ENCODE measurements around the gene VIPR2. TPM values are rescaled to one million over a fixed set of nuclear protein-coding genes. Genes with fewer than 3 reads are reported as not detected.
"Not testable (repeated sequence)": the region's sequence is repeated elsewhere in the genome, so short reads cannot be mapped to it uniquely, and the experiment has no call there.

Gene VIPR2
- total RNA-seq, 4 donors from 2014 or later = 1.8 to 3.7 (median 2.7) TPM

GRCh38 chr7:159136442-159136841 is 8.2 kb downstream of the VIPR2 start:
- intact Hi-C loops (cut with DNase I; ENCODE audit: low total_unique reads) (no loop called here), in situ Hi-C loops (cut with MboI; ENCODE audit: low pct_ligation_motif_present in 1 of 4, low pct_unique_long_range_greater_than_20kb in 1 of 4, low sequenced_read_pairs in 3 of 4) (no loop called here)
- H3K4me3 ChIP-seq = no peak overlapping the region
- H3K36me3 ChIP-seq = no peaks in the 10 kb centered on the region
- TF ChIP-seq EP300 (IDR thresholded peaks at IDR 0.05; ENCODE audit: low read depth) (no peak), POLR2AphosphoS5 (IDR thresholded peaks at IDR 0.05) (no peak), POLR2A (IDR thresholded peaks at IDR 0.05) (no peak), CTCF (IDR thresholded peaks at IDR 0.05) (no peak)
- H3K9me3 ChIP-seq = no peaks in the 10 kb centered on the region
- no peak overlapping the region for H3K27ac ChIP-seq
- H3K27me3 ChIP-seq = peaks cover 8% of the 10 kb centered on the region
- DNase-seq = no peak
- H3K4me1 ChIP-seq = peaks cover 0 to 2% (median 0%) of the 10 kb centered on the region in 4 donors
- WGBS, 2 donors (ENCODE audit: low coverage in 1 of 2) = 50 to 71% methylated on average over 1 to 7 of the region's 7 CpGs

- intact Hi-C loops (cut with DNase I; ENCODE audit: low total_unique reads) (no loop called here), in situ Hi-C loops (cut with MboI; ENCODE audit: low pct_ligation_motif_present in 1 of 4, low pct_unique_long_range_greater_than_20kb in 1 of 4, low sequenced_read_pairs in 3 of 4) (no loop called here)
- DNase-seq = no peak
- H3K4me3 ChIP-seq = no peak overlapping the region
- no peak overlapping the region for H3K27ac ChIP-seq
- H3K36me3 ChIP-seq = no peaks in the 10 kb centered on the region
- H3K4me1 ChIP-seq = no peaks in the 10 kb centered on the region
- no peaks in the 10 kb centered on the region for H3K9me3 ChIP-seq
- peaks cover 4% of the 10 kb centered on the region for H3K27me3 ChIP-seq
- 82 to 85% methylated on average over 4 to 8 of the region's 8 CpGs for WGBS, 2 donors (ENCODE audit: low coverage in 1 of 2)
- TF ChIP-seq EP300 (IDR thresholded peaks at IDR 0.05; ENCODE audit: low read depth) (no peak), POLR2A (IDR thresholded peaks at IDR 0.05) (no peak), POLR2AphosphoS5 (IDR thresholded peaks at IDR 0.05) (no peak)
Measured at GRCh38 chr7:159136013-159136412, 8.7 kb downstream of the VIPR2 start.

- H3K27me3 ChIP-seq; H3K9me3 ChIP-seq; H3K4me3 ChIP-seq; H3K27ac ChIP-seq; DNase-seq; H3K36me3 ChIP-seq; H3K4me1 ChIP-seq; in situ Hi-C loops (cut with MboI; ENCODE audit: low pct_ligation_motif_present in 1 of 4, low pct_unique_long_range_greater_than_20kb in 1 of 4, low sequenced_read_pairs in 3 of 4): not testable (repeated sequence)
- intact Hi-C loops (cut with DNase I; ENCODE audit: low total_unique reads) = loop anchor here (2.0 kb wide), 1 partner anchor 36 kb away; no protein-coding TSS in a partner anchor
- 84% methylated on average over 14 of the region's 14 CpGs; no CpG with 5 or more reads in 1 of the 2 donors for WGBS, 2 donors (ENCODE audit: low coverage in 1 of 2)
Measured at GRCh38 chr7:159132670-159133443, 11.8 kb downstream of the VIPR2 start.

GRCh38 chr7:159130820-159131219 is 13.8 kb downstream of the VIPR2 start:
- intact Hi-C loops (cut with DNase I; ENCODE audit: low total_unique reads) (no loop called here), in situ Hi-C loops (cut with MboI; ENCODE audit: low pct_ligation_motif_present in 1 of 4, low pct_unique_long_range_greater_than_20kb in 1 of 4, low sequenced_read_pairs in 3 of 4) (no loop called here)
- Histone ChIP-seq H3K27ac (no peak overlapping the region), H3K4me1 (no peaks in the 10 kb centered on the region), H3K27me3 (no peaks in the 10 kb centered on the region), H3K9me3 (no peaks in the 10 kb centered on the region), H3K4me3 (no peak overlapping the region), H3K36me3 (no peaks in the 10 kb centered on the region)
- WGBS, 2 donors (ENCODE audit: low coverage in 1 of 2) = 69 to 72% methylated on average over 8 of the region's 8 CpGs
- TF ChIP-seq EP300 (IDR thresholded peaks at IDR 0.05; ENCODE audit: low read depth) = no peak
- no peak for TF ChIP-seq CTCF (IDR thresholded peaks at IDR 0.05)
- TF ChIP-seq POLR2AphosphoS5 (IDR thresholded peaks at IDR 0.05) = no peak
- TF ChIP-seq POLR2A (IDR thresholded peaks at IDR 0.05) = no peak
- DNase-seq = no peak

GRCh38 chr7:159130199-159130775 is 14.4 kb downstream of the VIPR2 start:
- H3K4me1 ChIP-seq = no peaks in the 10 kb centered on the region
- H3K27me3 ChIP-seq = no peaks in the 10 kb centered on the region
- no peak overlapping the region for H3K4me3 ChIP-seq
- WGBS, 2 donors (ENCODE audit: low coverage in 1 of 2) = 81 to 100% methylated on average over 1 to 9 of the region's 9 CpGs
- H3K27ac ChIP-seq = no peak overlapping the region
- no peaks in the 10 kb centered on the region for H3K36me3 ChIP-seq
- no peaks in the 10 kb centered on the region for H3K9me3 ChIP-seq
- in situ Hi-C loops (cut with MboI; ENCODE audit: low pct_ligation_motif_present in 1 of 4, low pct_unique_long_range_greater_than_20kb in 1 of 4, low sequenced_read_pairs in 3 of 4) (no loop called here), intact Hi-C loops (cut with DNase I; ENCODE audit: low total_unique reads) (no loop called here)
- DNase-seq = no peak
- TF ChIP-seq EP300 (IDR thresholded peaks at IDR 0.05; ENCODE audit: low read depth) (no peak), POLR2AphosphoS5 (IDR thresholded peaks at IDR 0.05) (no peak), CTCF (IDR thresholded peaks at IDR 0.05) (no peak), POLR2A (IDR thresholded peaks at IDR 0.05) (no peak)
